ENCODE data around the gene TLE1. TPM values are rescaled to one million over a fixed set of nuclear protein-coding genes. Genes with fewer than 3 reads are reported as not detected.

TLE1 gene
- total RNA-seq, 1 donor from 2014 or later, result 60.6 TPM

DNA sequence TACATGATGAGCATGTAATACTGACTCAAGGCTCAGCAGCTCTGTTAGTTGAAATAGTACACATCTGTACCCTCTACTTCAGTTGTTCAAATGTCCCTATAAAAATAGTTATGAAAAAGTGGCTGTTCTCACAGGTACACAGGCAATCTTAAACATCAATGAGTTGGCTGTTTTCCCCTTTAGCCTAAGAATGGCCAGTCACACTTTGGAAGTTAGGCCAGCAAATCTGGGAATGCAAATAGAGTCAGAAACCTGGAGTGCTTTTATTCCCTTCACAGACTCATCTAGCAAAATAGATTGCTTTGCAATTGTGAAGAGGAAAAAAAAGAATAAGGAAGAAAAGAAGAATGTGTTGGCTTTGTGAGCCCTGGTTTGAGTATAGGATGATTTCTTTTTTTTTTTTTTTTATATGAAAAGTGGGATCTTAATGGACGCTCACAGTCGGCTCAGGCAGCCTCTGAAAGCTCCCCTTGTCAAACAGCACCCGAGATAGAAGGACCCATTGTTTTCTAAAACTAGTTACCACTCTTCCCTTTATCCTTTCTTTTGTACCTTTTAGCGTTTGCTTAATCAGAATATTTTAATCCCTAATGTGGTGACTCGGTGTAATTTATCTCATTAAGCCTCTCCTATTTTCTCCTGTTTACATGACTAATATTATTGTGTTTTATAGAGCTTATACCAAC is 27.9 kb upstream of the TLE1 start:
- no peak for TF ChIP-seq CTCF (IDR thresholded peaks at IDR 0.05)
- Mint-ChIP-seq H3K4me1 (ENCODE audit: unreplicated experiment) (peaks cover 4% of the 10 kb centered on the region), H3K27ac (ENCODE audit: unreplicated experiment) (no peak overlapping the region), H3K4me3 (ENCODE audit: unreplicated experiment) (no peak overlapping the region), H3K9me3 (ENCODE audit: unreplicated experiment) (no peaks in the 10 kb centered on the region), H3K36me3 (ENCODE audit: unreplicated experiment) (no peaks in the 10 kb centered on the region), H3K27me3 (ENCODE audit: unreplicated experiment) (peaks cover 4% of the 10 kb centered on the region)
- no peak for DNase-seq (ENCODE audit: extremely low spot score, unreplicated experiment)

GRCh38 chr9:81716409-81716808 is 27.1 kb upstream of the TLE1 start:
- no peak for TF ChIP-seq CTCF (IDR thresholded peaks at IDR 0.05)
- H3K4me3 Mint-ChIP-seq (ENCODE audit: unreplicated experiment), result no peak overlapping the region
- peaks cover 4% of the 10 kb centered on the region for H3K4me1 Mint-ChIP-seq (ENCODE audit: unreplicated experiment)
- DNase-seq (ENCODE audit: extremely low spot score, unreplicated experiment), result peak; percentile 23
- no peaks in the 10 kb centered on the region for H3K36me3 Mint-ChIP-seq (ENCODE audit: unreplicated experiment)
- no peaks in the 10 kb centered on the region for H3K9me3 Mint-ChIP-seq (ENCODE audit: unreplicated experiment)
- peaks cover 4% of the 10 kb centered on the region for H3K27me3 Mint-ChIP-seq (ENCODE audit: unreplicated experiment)
- H3K27ac Mint-ChIP-seq (ENCODE audit: unreplicated experiment), result no peak overlapping the region

DNA sequence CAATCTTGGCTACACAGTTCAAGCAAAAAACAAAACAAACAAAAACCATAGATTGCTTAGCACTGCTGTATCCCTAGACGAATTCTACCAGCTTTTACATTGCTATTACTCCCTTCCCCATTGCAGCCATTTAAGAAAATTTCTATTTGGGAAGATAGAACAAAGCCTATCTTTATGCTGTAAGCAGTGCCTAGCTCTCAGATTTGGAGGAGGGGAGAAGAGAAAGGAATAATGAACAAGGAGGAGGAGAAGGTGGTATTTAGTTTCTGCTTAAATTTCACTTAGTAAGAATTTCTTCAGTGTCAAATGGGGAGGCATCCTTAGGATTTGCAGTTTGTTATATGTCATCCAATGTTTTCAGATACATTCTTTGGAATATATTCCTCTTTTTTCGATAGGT is 16.2 kb upstream of the TLE1 start:
- H3K27ac Mint-ChIP-seq (ENCODE audit: unreplicated experiment), result no peak overlapping the region
- no peaks in the 10 kb centered on the region for H3K9me3 Mint-ChIP-seq (ENCODE audit: unreplicated experiment)
- H3K27me3 Mint-ChIP-seq (ENCODE audit: unreplicated experiment), result no peaks in the 10 kb centered on the region
- TF ChIP-seq CTCF (IDR thresholded peaks at IDR 0.05), result no peak
- no peaks in the 10 kb centered on the region for H3K4me1 Mint-ChIP-seq (ENCODE audit: unreplicated experiment)
- H3K36me3 Mint-ChIP-seq (ENCODE audit: unreplicated experiment), result no peaks in the 10 kb centered on the region
- no peak for DNase-seq (ENCODE audit: extremely low spot score, unreplicated experiment)
- H3K4me3 Mint-ChIP-seq (ENCODE audit: unreplicated experiment), result no peak overlapping the region

DNA sequence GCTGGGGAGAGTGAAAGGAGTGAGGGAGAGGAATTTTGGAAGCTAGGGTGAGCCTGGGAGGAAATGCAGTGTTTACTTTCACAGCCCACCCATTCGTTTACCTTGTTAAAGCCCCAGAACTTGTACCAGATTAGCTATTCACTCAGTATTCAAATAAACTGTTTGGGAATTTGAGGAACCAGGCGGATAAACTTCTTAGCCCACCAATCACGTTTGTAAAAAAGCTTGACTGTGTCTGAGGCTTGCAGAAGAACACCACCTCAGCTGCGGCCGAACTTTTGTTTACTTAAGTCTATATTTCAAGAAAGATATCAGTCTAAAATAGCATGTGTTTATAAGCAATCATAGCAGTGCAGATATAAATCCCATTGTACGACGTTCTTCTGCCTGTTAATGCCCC is 5.2 kb upstream of the TLE1 start:
- peaks cover 17% of the 10 kb centered on the region for H3K4me1 Mint-ChIP-seq (ENCODE audit: unreplicated experiment)
- no peaks in the 10 kb centered on the region for H3K9me3 Mint-ChIP-seq (ENCODE audit: unreplicated experiment)
- no peak for DNase-seq (ENCODE audit: extremely low spot score, unreplicated experiment)
- H3K27me3 Mint-ChIP-seq (ENCODE audit: unreplicated experiment), result peaks cover 12% of the 10 kb centered on the region
- no peak overlapping the region for H3K27ac Mint-ChIP-seq (ENCODE audit: unreplicated experiment)
- no peak for TF ChIP-seq CTCF (IDR thresholded peaks at IDR 0.05)
- no peak overlapping the region for H3K4me3 Mint-ChIP-seq (ENCODE audit: unreplicated experiment)
- no peaks in the 10 kb centered on the region for H3K36me3 Mint-ChIP-seq (ENCODE audit: unreplicated experiment)

DNA sequence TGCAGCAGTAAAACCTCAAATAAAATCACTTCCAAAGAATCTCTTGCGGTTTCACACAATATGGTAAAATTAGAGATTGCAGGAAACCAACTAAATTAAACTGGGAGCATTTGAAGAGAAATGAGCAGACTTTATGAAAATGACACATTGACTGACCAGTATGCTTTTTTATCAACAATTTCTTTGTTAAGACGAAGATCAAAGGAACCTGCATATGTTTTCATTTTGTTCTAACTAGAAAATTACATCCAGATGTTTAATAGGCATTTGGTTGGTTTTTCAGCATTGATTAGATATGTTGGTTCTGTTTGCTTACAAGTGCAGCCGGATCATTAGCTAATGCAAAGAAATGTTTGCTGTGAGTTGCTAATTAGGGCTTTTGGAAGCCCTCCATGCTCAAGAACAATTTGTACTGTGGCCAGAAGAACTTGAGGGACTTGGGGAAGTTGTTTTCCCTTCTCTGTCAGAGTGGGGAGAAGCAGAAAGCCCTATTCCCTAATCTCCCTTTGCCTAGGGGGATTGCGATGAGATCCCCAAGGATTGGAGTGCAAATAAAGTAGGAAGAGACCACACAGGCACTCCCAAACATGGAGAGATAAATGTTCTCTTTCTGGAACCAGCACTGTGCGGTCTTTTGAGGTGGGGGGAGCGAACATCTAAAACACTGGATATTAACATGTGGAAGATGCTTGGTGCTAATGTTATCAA is 4.5 kb upstream of the TLE1 start:
- Mint-ChIP-seq H3K36me3 (ENCODE audit: unreplicated experiment) (no peaks in the 10 kb centered on the region), H3K4me3 (ENCODE audit: unreplicated experiment) (no peak overlapping the region), H3K27me3 (ENCODE audit: unreplicated experiment) (peaks cover 12% of the 10 kb centered on the region), H3K4me1 (ENCODE audit: unreplicated experiment) (peaks cover 17% of the 10 kb centered on the region), H3K9me3 (ENCODE audit: unreplicated experiment) (no peaks in the 10 kb centered on the region), H3K27ac (ENCODE audit: unreplicated experiment) (no peak overlapping the region)
- TF ChIP-seq CTCF (IDR thresholded peaks at IDR 0.05), result no peak
- DNase-seq (ENCODE audit: extremely low spot score, unreplicated experiment), result no peak

Measured in osteocyte (in vitro differentiated cells).